ENCODE measurements around the gene ARHGAP42. TPM values are rescaled to one million over a fixed set of nuclear protein-coding genes. Genes with fewer than 3 reads are reported as not detected.

ARHGAP42 gene
- total and polyA plus RNA-seq, 9 donors = 4.3 to 11.8 (median 7.0) TPM

GRCh38 chr11:101003468-101003867 is 316.4 kb downstream of the ARHGAP42 start:
- no peaks in the 10 kb centered on the region for H3K36me3 ChIP-seq
- no peak overlapping the region for H3K4me3 ChIP-seq
- no peaks in the 10 kb centered on the region for H3K27me3 ChIP-seq
- no peak overlapping the region for H3K27ac ChIP-seq
- no peaks in the 10 kb centered on the region for H3K9me3 ChIP-seq
- H3K4me1 ChIP-seq (ENCODE audit: insufficient read depth) = no peaks in the 10 kb centered on the region
- DNase-seq = no peak
- TF ChIP-seq POLR2A (IDR thresholded peaks at IDR 0.05) = no peak
- TF ChIP-seq EP300 (IDR thresholded peaks at IDR 0.05) = no peak
- no peak for TF ChIP-seq CTCF (IDR thresholded peaks at IDR 0.05)
- intact Hi-C loops (cut with DNase I) = no loop called here
- WGBS, 3 donors = 87 to 92% (median 92%) methylated on average over 4 of the region's 4 CpGs

DNA sequence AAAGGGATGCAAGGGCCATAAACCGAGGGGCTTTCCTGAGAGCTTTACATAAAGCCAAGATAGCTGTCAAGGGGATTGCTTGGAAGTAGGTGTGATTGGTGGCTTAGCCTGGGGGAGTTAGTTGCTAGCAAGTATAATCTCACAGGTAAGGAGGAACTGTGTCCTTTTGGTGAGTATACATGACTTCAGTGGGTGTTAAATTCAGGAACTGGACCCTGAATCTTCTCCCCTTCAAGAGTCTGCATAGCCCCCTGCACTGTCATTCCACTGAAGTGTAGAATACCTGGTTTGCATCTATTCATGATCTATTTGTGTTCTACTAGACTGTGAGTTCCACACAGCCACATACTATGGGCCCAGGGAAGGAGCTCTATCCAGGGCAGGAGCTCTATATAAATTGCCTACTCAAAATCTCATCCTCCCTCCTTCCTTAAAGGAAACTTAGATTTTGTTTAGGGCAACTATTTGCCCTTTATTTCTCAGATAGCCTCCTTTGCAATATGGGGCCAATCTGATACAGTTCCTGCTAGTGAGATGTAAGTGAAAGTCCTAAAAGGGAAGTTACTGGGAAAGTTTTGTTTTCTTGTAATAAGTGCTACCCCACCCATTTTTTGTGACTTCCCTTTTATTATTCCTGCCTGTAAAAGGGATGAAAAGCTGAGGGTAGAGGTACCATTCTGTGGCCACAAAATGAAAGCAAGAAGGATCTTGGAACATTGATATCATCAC is 322.0 kb downstream of the ARHGAP42 start:
- no peak for DNase-seq
- TF ChIP-seq POLR2A (IDR thresholded peaks at IDR 0.05) = no peak
- no peak for TF ChIP-seq EP300 (IDR thresholded peaks at IDR 0.05)
- no peak for TF ChIP-seq CTCF (IDR thresholded peaks at IDR 0.05)
- intact Hi-C loops (cut with DNase I) = no loop called here
- WGBS, 3 donors = 77 to 92% (median 87%) methylated on average over 1 of the region's 1 CpG
- H3K27me3 ChIP-seq = no peaks in the 10 kb centered on the region
- no peak overlapping the region for H3K27ac ChIP-seq
- H3K4me3 ChIP-seq = no peak overlapping the region
- no peaks in the 10 kb centered on the region for H3K9me3 ChIP-seq
- H3K4me1 ChIP-seq (ENCODE audit: insufficient read depth) = no peaks in the 10 kb centered on the region
- H3K36me3 ChIP-seq = no peaks in the 10 kb centered on the region

GRCh38 chr11:101009690-101010055 is 322.6 kb downstream of the ARHGAP42 start:
- WGBS, 3 donors = 63 to 72% (median 66%) methylated on average over 2 of the region's 2 CpGs
- Histone ChIP-seq H3K4me1 (ENCODE audit: insufficient read depth) (no peaks in the 10 kb centered on the region), H3K9me3 (no peaks in the 10 kb centered on the region), H3K36me3 (no peaks in the 10 kb centered on the region), H3K27me3 (no peaks in the 10 kb centered on the region), H3K27ac (no peak overlapping the region), H3K4me3 (no peak overlapping the region)
- intact Hi-C loops (cut with DNase I) = no loop called here
- TF ChIP-seq POLR2A (IDR thresholded peaks at IDR 0.05) (no peak), CTCF (IDR thresholded peaks at IDR 0.05) (no peak), EP300 (IDR thresholded peaks at IDR 0.05) (no peak)
- DNase-seq = no peak

DNA sequence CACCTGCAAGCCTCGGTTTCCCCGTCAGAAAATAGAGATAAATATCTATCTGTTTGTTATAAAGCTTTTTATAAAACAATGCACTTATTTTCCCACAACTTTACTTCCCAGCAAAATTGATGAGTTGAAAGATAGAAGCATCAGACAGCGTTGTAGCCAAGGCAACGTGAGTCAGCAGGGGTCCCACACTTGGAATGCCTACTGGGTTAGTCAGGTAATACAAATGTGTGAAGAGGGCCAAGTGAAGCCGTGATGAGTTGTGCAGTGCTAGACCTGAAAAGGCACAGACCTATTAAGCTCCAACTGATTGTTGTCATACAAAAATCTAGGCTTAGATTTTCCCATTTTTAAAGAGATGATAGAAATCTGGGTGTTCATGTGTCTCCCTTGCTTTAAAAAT is 323.8 kb downstream of the ARHGAP42 start:
- H3K27ac ChIP-seq = no peak overlapping the region
- H3K4me1 ChIP-seq (ENCODE audit: insufficient read depth) = no peaks in the 10 kb centered on the region
- H3K4me3 ChIP-seq = no peak overlapping the region
- intact Hi-C loops (cut with DNase I) = no loop called here
- no peaks in the 10 kb centered on the region for H3K27me3 ChIP-seq
- no peak for DNase-seq
- TF ChIP-seq EP300 (IDR thresholded peaks at IDR 0.05) = no peak
- TF ChIP-seq POLR2A (IDR thresholded peaks at IDR 0.05) = no peak
- no peak for TF ChIP-seq CTCF (IDR thresholded peaks at IDR 0.05)
- no peaks in the 10 kb centered on the region for H3K36me3 ChIP-seq
- no peaks in the 10 kb centered on the region for H3K9me3 ChIP-seq
- 83 to 92% (median 85%) methylated on average over 5 of the region's 5 CpGs for WGBS, 3 donors

All from ovary (tissue), 9 donors.